Aorta (tissue), 5 donors: ENCODE data around the gene PEX11B. TPM values are rescaled to one million over a fixed set of nuclear protein-coding genes. Genes with fewer than 3 reads are reported as not detected.

Source experiments
- ATAC-seq: fragments of 200-7000 bp; cut with Tn5 transposase; one replicate; pipeline ENCODE4 v1.9.1; 2022; ENCODE audit warnings: moderate library complexity; ENCODE audit not compliant: low FRiP score
- DNase-seq, 2 donors: peaks; one replicate each; pipeline ENCODE4 v3.0.0-alpha.2; 2020
- H3K27ac ChIP-seq, 2 donors: one replicate each; pipeline ENCODE4 v1.5.1; 2013; ENCODE audit warnings: low read length in 2 of 2, mild to moderate bottlenecking in 2 of 2, moderate library complexity in 2 of 2, control low read depth in 1 of 2, inconsistent platforms in 1 of 2, low read depth in 1 of 2
- H3K27me3 ChIP-seq, 2 donors: one replicate each; pipeline ENCODE4 v1.6.1; 2013; ENCODE audit warnings: control low read depth in 1 of 2, low read length in 1 of 2, mild to moderate bottlenecking in 1 of 2, moderate library complexity in 1 of 2; ENCODE audit not compliant: insufficient read depth in 2 of 2, control insufficient read depth in 1 of 2
- H3K36me3 ChIP-seq, 2 donors: one replicate each; pipeline ENCODE4 v1.6.1; 2013; ENCODE audit warnings: control low read depth in 1 of 2, low read length in 1 of 2, mild to moderate bottlenecking in 1 of 2; ENCODE audit not compliant: insufficient read depth in 2 of 2, control insufficient read depth in 1 of 2
- H3K4me1 ChIP-seq, 2 donors: one replicate each; pipeline ENCODE4 v1.6.1; 2013; ENCODE audit warnings: low read length in 2 of 2, control low read depth in 1 of 2, mild to moderate bottlenecking in 1 of 2, moderate library complexity in 1 of 2; ENCODE audit not compliant: insufficient read depth in 2 of 2, control insufficient read depth in 1 of 2
- H3K4me3 ChIP-seq, 2 donors: one replicate each; pipeline ENCODE4 v1.5.1; 2013; ENCODE audit warnings: low read length in 2 of 2, control low read depth in 1 of 2, mild to moderate bottlenecking in 1 of 2
- H3K9me3 ChIP-seq: one replicate; pipeline ENCODE4 v1.6.1; 2013; ENCODE audit warnings: mild to moderate bottlenecking, low read length; ENCODE audit not compliant: control insufficient read depth
- whole genome bisulfite sequencing, 2 donors: extraction: QIAGEN DNeasy Blood & Tissue Kit; methylation state at CpG; one replicate each; pipeline ENCODE4 v1.1.7; 2013; 5-methylcytosine and 5-hydroxymethylcytosine counted together
- intact Hi-C, 2 donors: fragments of 100-400 bp; cut with DNase I; formaldehyde crosslinking; loops; one replicate each; pipeline versions ENCODE4 v1.14.2 to v1.15.0; 2022
- polyA plus RNA-seq, 2 donors: library from polyadenylated mRNA; stranded (reverse); fragments of 200-250 nt; gene quantifications; one replicate each; pipeline ENCODE4 v1.2.3, GENCODE V29; 2013
- total RNA-seq, 2 donors: library from RNA; stranded (reverse); fragmentation: NEBNext Ultra II Directional; extraction: Animal tissue kit (Norgen Biotek cat#: 25700); gene quantifications; one replicate each; pipeline ENCODE4 v1.2.1, GENCODE V29; 2021
- donor health status: healthy with polysubstance abuse.
- donor health status: Bipolar disorder and iron deficiency.
- donor health status: DM: no; HTN: no; CAD: no.
- donor health status: DM: no; HTN: no; CAD: no.
- donor health status: DM: yes; HTN: yes; CAD: no.

The PEX11B gene
- total and polyA plus RNA-seq, 4 donors: 10.0 to 20.6 (median 16.6) TPM

GRCh38 chr1:145961425-145962156 lies 43.1 kb upstream of the PEX11B start:
- Histone ChIP-seq H3K9me3 (no peaks in the 10 kb centered on the region), H3K4me3 (peak overlapping the region; percentile 15 to 88), H3K27ac (peak overlapping the region; percentile 14 to 17), H3K4me1 (no peaks in the 10 kb centered on the region), H3K27me3 (no peaks in the 10 kb centered on the region), H3K36me3 (no peaks in the 10 kb centered on the region)
- ATAC-seq: no peak
- WGBS, 2 donors: 0 to 1% methylated on average over 56 to 57 of the region's 57 CpGs
- intact Hi-C loops: loop anchor here in 1 of 2 donors (2.0 kb wide), 1 partner anchor 35 kb away; the partner anchor contains the start of gene RBM8A
- DNase-seq: peak; percentile 72 to 84

GRCh38 chr1:145961109-145961424 lies 42.5 kb upstream of the PEX11B start:
- H3K27me3 ChIP-seq: no peaks in the 10 kb centered on the region
- DNase-seq (peak in 1 of 2 donors; percentile 54), ATAC-seq (no peak)
- no peaks in the 10 kb centered on the region for H3K9me3 ChIP-seq
- H3K4me1 ChIP-seq: no peaks in the 10 kb centered on the region
- H3K36me3 ChIP-seq: no peaks in the 10 kb centered on the region
- H3K27ac ChIP-seq: peak overlapping the region; percentile 14 to 20
- WGBS, 2 donors: 0% methylated on average over 21 to 22 of the region's 22 CpGs
- peak overlapping the region; percentile 15 to 88 for H3K4me3 ChIP-seq
- intact Hi-C loops: no loop called here

- intact Hi-C loops: no loop called here
Measured at GRCh38 chr1:145960468-145961108, 42.1 kb upstream of the PEX11B start.

GRCh38 chr1:145959957-145960467 lies 41.5 kb upstream of the PEX11B start:
- H3K27me3 ChIP-seq: no peaks in the 10 kb centered on the region
- WGBS, 2 donors: 0 to 2% methylated on average over 12 of the region's 12 CpGs
- intact Hi-C loops: loop anchor here in 1 of 2 donors (5.0 to 10.0 kb wide), 2 partner anchors 43 to 85 kb away; partner anchors contain the start of gene PEX11B
- DNase-seq: no peak
- ATAC-seq: no peak
- H3K4me3 ChIP-seq: peak overlapping the region in 1 of 2 donors; percentile 88
- no peaks in the 10 kb centered on the region for H3K9me3 ChIP-seq
- peak overlapping the region; percentile 14 to 20 for H3K27ac ChIP-seq
- no peaks in the 10 kb centered on the region for H3K36me3 ChIP-seq
- H3K4me1 ChIP-seq: peaks cover under 1 to 2% of the 10 kb centered on the region in 2 donors

More at GRCh38 chr1:145960468-145961108, 42.1 kb upstream of the PEX11B start:
- peaks cover 0 to 2% of the 10 kb centered on the region in 2 donors for H3K4me1 ChIP-seq
- H3K4me3 ChIP-seq: peak overlapping the region; percentile 15 to 88
- ATAC-seq (peak; percentile 63), DNase-seq (peak; percentile 89 to 93)
- no peaks in the 10 kb centered on the region for H3K9me3 ChIP-seq
- peak overlapping the region; percentile 14 to 20 for H3K27ac ChIP-seq
- H3K36me3 ChIP-seq: no peaks in the 10 kb centered on the region
- no peaks in the 10 kb centered on the region for H3K27me3 ChIP-seq
- 1% methylated on average over 39 to 44 of the region's 44 CpGs for WGBS, 2 donors

GRCh38 chr1:145959333-145959732 lies 40.8 kb upstream of the PEX11B start:
- intact Hi-C loops: loop anchor here in 1 of 2 donors (5.0 to 10.0 kb wide), 2 partner anchors 42 to 85 kb away; partner anchors contain the start of gene PEX11B
- DNase-seq: no peak
- Histone ChIP-seq H3K9me3 (no peaks in the 10 kb centered on the region), H3K36me3 (no peaks in the 10 kb centered on the region), H3K4me1 (peaks cover 2 to 3% of the 10 kb centered on the region in 2 donors), H3K27me3 (no peaks in the 10 kb centered on the region), H3K4me3 (no peak overlapping the region), H3K27ac (peak overlapping the region in 1 of 2 donors; percentile 14)
- no peak for ATAC-seq

GRCh38 chr1:145958734-145959133 lies 40.2 kb upstream of the PEX11B start:
- Histone ChIP-seq H3K27ac (no peak overlapping the region), H3K27me3 (no peaks in the 10 kb centered on the region), H3K9me3 (no peaks in the 10 kb centered on the region), H3K4me3 (no peak overlapping the region), H3K36me3 (no peaks in the 10 kb centered on the region), H3K4me1 (peaks cover 3 to 4% of the 10 kb centered on the region in 2 donors)
- intact Hi-C loops: loop anchor here in 1 of 2 donors (5.0 to 10.0 kb wide), 2 partner anchors 41 to 84 kb away; partner anchors contain the start of gene PEX11B
- ATAC-seq (no peak), DNase-seq (no peak)

- H3K36me3 ChIP-seq: no peaks in the 10 kb centered on the region
- intact Hi-C loops: loop anchor here in 1 of 2 donors (2.0 to 10.0 kb wide), 3 partner anchors 31 to 83 kb away; partner anchors contain the start of genes PEX11B and RBM8A
- H3K9me3 ChIP-seq: no peaks in the 10 kb centered on the region
- no peaks in the 10 kb centered on the region for H3K27me3 ChIP-seq
- ATAC-seq: peak; percentile 92
- peak within 1 kb of the TSS; percentile 89 to 97 for H3K27ac ChIP-seq
- H3K4me3 ChIP-seq: peak within 1 kb of the TSS; percentile 64 to 97
- WGBS, 2 donors: 0% methylated on average over 48 to 60 of the region's 60 CpGs
- peak; percentile 98 for DNase-seq
- H3K4me1 ChIP-seq: peaks cover 3 to 4% of the 10 kb centered on the region in 2 donors
Measured at GRCh38 chr1:145957443-145958319, 39.2 kb upstream of the PEX11B start, which contains the start of gene LIX1L. Gene LIX1L, minus strand, starts transcription at chr1:145958017. Its CDS starts 90 bp downstream, at chr1:145957927.
